Uterus (tissue), 2 donors: Measurements from ENCODE around the gene NELL1.

Experiments
- POLR2A ChIP-seq, 2 donors: fragments of 450-650 bp; IDR thresholded peaks; one replicate each; pipeline ENCODE4 v1.6.1; 2016; ENCODE audit warnings: antibody characterized with exemption in 2 of 2, mild to moderate bottlenecking in 1 of 2, moderate library complexity in 1 of 2
- TF ChIP-seq, protein P1 (sequence below), 4 experiments: fragments of 200-600 bp in 2 of 4; fragments of 450-650 bp in 2 of 4; sonication (generic) in 2 of 4; IDR thresholded peaks; one replicate each; pipeline ENCODE4 v1.5.1; 2016 to 2019; ENCODE audit warnings: antibody characterized with exemption in 4 of 4, mild to moderate bottlenecking in 2 of 4, moderate library complexity in 1 of 4

DNA sequence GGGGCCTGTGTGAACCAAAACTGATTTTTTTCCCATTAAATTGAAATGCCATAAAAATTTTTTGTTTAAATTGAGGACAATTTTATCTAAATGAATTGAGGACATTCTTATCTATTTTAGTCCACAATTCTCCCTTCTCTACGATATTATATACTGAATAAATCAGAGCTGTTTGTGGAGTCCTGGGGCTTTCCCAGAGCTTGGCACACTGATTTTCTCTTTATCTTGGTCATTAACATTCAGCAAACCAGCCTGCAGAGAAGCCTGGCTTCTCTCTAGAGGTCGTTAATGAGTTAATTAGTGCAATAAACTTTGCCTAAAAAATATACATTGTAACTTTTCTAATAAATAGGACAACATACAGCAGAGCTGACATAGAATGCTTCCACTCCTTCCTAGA lies 615.7 kb downstream of the NELL1 start:
- TF ChIP-seq, protein P1, sequence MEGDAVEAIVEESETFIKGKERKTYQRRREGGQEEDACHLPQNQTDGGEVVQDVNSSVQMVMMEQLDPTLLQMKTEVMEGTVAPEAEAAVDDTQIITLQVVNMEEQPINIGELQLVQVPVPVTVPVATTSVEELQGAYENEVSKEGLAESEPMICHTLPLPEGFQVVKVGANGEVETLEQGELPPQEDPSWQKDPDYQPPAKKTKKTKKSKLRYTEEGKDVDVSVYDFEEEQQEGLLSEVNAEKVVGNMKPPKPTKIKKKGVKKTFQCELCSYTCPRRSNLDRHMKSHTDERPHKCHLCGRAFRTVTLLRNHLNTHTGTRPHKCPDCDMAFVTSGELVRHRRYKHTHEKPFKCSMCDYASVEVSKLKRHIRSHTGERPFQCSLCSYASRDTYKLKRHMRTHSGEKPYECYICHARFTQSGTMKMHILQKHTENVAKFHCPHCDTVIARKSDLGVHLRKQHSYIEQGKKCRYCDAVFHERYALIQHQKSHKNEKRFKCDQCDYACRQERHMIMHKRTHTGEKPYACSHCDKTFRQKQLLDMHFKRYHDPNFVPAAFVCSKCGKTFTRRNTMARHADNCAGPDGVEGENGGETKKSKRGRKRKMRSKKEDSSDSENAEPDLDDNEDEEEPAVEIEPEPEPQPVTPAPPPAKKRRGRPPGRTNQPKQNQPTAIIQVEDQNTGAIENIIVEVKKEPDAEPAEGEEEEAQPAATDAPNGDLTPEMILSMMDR (IDR thresholded peaks at IDR 0.05) = no peak
- TF ChIP-seq POLR2A (IDR thresholded peaks at IDR 0.05) = no peak
